ENCODE data around the gene LBHD2.

Gene LBHD2

GRCh38 chr14:103068351-103069073 is 15.5 kb upstream of the LBHD2 start:
- no peak for DNase-seq (ENCODE audit: low read depth)

- no peak for DNase-seq (ENCODE audit: low read depth)
These were observed 13.6 kb upstream of the LBHD2 start for GRCh38 chr14:103070263-103070885.

GRCh38 chr14:103070971-103071542 is 13.0 kb upstream of the LBHD2 start:
- no peak for DNase-seq (ENCODE audit: low read depth)

GRCh38 chr14:103071544-103072251 is 12.3 kb upstream of the LBHD2 start:
- no peak for DNase-seq (ENCODE audit: low read depth)

- DNase-seq (ENCODE audit: low read depth): no peak
These were observed 11.2 kb upstream of the LBHD2 start for GRCh38 chr14:103072595-103073366.

- no peak for DNase-seq (ENCODE audit: low read depth)
These were observed 10.6 kb upstream of the LBHD2 start for GRCh38 chr14:103073367-103073875.

GRCh38 chr14:103073876-103074728 is 9.9 kb upstream of the LBHD2 start:
- DNase-seq (ENCODE audit: low read depth): no peak

GRCh38 chr14:103074729-103075367 is 9.2 kb upstream of the LBHD2 start:
- DNase-seq (ENCODE audit: low read depth): no peak

- DNase-seq (ENCODE audit: low read depth): peak; percentile 69
These were observed 5.6 kb upstream of the LBHD2 start for GRCh38 chr14:103078420-103078749.

GRCh38 chr14:103078860-103079587 is 5.0 kb upstream of the LBHD2 start:
- DNase-seq (ENCODE audit: low read depth): no peak

GRCh38 chr14:103081951-103082350 is 2.1 kb upstream of the LBHD2 start:
- no peak for DNase-seq (ENCODE audit: low read depth)

- no peak for DNase-seq (ENCODE audit: low read depth)
These were observed 1.4 kb downstream of the LBHD2 start for GRCh38 chr14:103085106-103086091.

- DNase-seq (ENCODE audit: low read depth): no peak
These were observed 2.8 kb downstream of the LBHD2 start for GRCh38 chr14:103086771-103087342.

GRCh38 chr14:103087343-103087835 is 3.4 kb downstream of the LBHD2 start:
- no peak for DNase-seq (ENCODE audit: low read depth)

- no peak for DNase-seq (ENCODE audit: low read depth)
These were observed 4.9 kb downstream of the LBHD2 start for GRCh38 chr14:103088921-103089320.

- no peak for DNase-seq (ENCODE audit: low read depth)
These were observed 5.7 kb downstream of the LBHD2 start for GRCh38 chr14:103089386-103090335.

GRCh38 chr14:103090481-103091020 is 6.5 kb downstream of the LBHD2 start:
- no peak for DNase-seq (ENCODE audit: low read depth)

Data from activated T-cell treated with anti-CD3 and anti-CD28 coated beads for 48 hours (primary cell).